Measurements from ENCODE around the gene ENPP1.

GRCh38 chr6:131886517-131886916, 78.7 kb downstream of the ENPP1 start:
- TF ChIP-seq, protein P1, sequence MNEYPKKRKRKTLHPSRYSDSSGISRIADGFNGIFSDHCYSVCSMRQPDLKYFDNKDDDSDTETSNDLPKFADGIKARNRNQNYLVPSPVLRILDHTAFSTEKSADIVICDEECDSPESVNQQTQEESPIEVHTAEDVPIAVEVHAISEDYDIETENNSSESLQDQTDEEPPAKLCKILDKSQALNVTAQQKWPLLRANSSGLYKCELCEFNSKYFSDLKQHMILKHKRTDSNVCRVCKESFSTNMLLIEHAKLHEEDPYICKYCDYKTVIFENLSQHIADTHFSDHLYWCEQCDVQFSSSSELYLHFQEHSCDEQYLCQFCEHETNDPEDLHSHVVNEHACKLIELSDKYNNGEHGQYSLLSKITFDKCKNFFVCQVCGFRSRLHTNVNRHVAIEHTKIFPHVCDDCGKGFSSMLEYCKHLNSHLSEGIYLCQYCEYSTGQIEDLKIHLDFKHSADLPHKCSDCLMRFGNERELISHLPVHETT (tag by site-specific recombination; IDR thresholded peaks at IDR 0.05): no peak
- TF ChIP-seq ZNF837 (tag by site-specific recombination; IDR thresholded peaks at IDR 0.05): no peak
- TF ChIP-seq ZNF704 (tag by site-specific recombination; IDR thresholded peaks at IDR 0.05): no peak

Measured in HEK293 (cell line).